Adrenal gland (tissue), 5 donors: ENCODE measurements around the gene RAPGEF3.

ENCODE experiments used
- CTCF ChIP-seq, 6 experiments: fragments of 450-650 bp in 4 of 6; fragments of 200-600 bp in 2 of 6; sonication (generic) in 1 of 6; IDR thresholded peaks; 1 replicate in 5 of 6; 2 replicates in 1 of 6; pipeline versions ENCODE4 v1.5.1 to v1.8.0; 2016 to 2021; ENCODE audit warnings: antibody characterized with exemption in 6 of 6, mild to moderate bottlenecking in 2 of 6, moderate library complexity in 1 of 6
- POLR2A ChIP-seq, 2 donors: fragments of 450-650 bp; IDR thresholded peaks; one replicate each; pipeline ENCODE4 v1.6.1; 2017; ENCODE audit warnings: antibody characterized with exemption in 2 of 2, mild to moderate bottlenecking in 2 of 2, moderate library complexity in 1 of 2
- donor health status: DM: no; HTN: no; CAD: no.

- TF ChIP-seq CTCF (IDR thresholded peaks at IDR 0.05) (no peak), POLR2A (IDR thresholded peaks at IDR 0.05) (no peak)
These were observed 26.6 kb upstream of the RAPGEF3 start for GRCh38 chr12:47785036-47785886.
